Measurements from ENCODE around the gene PTGDS. TPM values are rescaled to one million over a fixed set of nuclear protein-coding genes. Genes with fewer than 3 reads are reported as not detected.

Gene PTGDS
- total RNA-seq, 1 donor from 2014 or later: not detected

DNA sequence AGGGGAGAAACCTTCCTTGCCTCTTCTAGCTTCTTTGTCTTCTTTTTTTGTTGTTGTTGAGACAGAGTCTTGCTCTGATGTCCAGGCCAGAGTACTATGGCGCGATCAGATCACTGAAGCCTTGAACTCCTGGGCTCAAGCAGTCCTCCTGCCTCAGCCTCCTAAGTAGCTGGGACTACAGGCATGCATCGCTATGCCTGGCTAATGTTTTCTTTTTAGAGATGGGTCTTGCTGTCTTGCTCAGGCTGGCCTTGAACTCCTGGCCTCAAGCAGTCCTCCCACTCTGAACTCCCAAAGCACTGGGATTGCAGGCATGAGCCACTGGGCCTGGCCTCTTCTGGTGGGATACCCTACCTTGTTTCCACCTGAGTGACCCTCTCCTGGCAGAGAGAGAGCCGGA is 11.6 kb downstream of the PTGDS start:
- H3K4me1 Mint-ChIP-seq (ENCODE audit: unreplicated experiment): peaks cover 1% of the 10 kb centered on the region
- peaks cover 11% of the 10 kb centered on the region for H3K36me3 Mint-ChIP-seq (ENCODE audit: low read depth, unreplicated experiment)
- H3K27me3 Mint-ChIP-seq (ENCODE audit: unreplicated experiment): peaks cover 15% of the 10 kb centered on the region
- H3K9me3 Mint-ChIP-seq (ENCODE audit: unreplicated experiment): no peaks in the 10 kb centered on the region
- no peak for DNase-seq (ENCODE audit: low spot score)
- no peak overlapping the region for H3K4me3 Mint-ChIP-seq (ENCODE audit: unreplicated experiment)
- TF ChIP-seq, protein P1, sequence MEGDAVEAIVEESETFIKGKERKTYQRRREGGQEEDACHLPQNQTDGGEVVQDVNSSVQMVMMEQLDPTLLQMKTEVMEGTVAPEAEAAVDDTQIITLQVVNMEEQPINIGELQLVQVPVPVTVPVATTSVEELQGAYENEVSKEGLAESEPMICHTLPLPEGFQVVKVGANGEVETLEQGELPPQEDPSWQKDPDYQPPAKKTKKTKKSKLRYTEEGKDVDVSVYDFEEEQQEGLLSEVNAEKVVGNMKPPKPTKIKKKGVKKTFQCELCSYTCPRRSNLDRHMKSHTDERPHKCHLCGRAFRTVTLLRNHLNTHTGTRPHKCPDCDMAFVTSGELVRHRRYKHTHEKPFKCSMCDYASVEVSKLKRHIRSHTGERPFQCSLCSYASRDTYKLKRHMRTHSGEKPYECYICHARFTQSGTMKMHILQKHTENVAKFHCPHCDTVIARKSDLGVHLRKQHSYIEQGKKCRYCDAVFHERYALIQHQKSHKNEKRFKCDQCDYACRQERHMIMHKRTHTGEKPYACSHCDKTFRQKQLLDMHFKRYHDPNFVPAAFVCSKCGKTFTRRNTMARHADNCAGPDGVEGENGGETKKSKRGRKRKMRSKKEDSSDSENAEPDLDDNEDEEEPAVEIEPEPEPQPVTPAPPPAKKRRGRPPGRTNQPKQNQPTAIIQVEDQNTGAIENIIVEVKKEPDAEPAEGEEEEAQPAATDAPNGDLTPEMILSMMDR (IDR thresholded peaks at IDR 0.05; ENCODE audit: unreplicated experiment): no peak
- H3K27ac Mint-ChIP-seq (ENCODE audit: unreplicated experiment): no peak overlapping the region

- no peaks in the 10 kb centered on the region for H3K9me3 Mint-ChIP-seq (ENCODE audit: unreplicated experiment)
- H3K4me3 Mint-ChIP-seq (ENCODE audit: unreplicated experiment): peak overlapping the region; percentile 22
- H3K27ac Mint-ChIP-seq (ENCODE audit: unreplicated experiment): no peak overlapping the region
Observed at GRCh38 chr9:136990242-136990911, 13.1 kb downstream of the PTGDS start.

DNA sequence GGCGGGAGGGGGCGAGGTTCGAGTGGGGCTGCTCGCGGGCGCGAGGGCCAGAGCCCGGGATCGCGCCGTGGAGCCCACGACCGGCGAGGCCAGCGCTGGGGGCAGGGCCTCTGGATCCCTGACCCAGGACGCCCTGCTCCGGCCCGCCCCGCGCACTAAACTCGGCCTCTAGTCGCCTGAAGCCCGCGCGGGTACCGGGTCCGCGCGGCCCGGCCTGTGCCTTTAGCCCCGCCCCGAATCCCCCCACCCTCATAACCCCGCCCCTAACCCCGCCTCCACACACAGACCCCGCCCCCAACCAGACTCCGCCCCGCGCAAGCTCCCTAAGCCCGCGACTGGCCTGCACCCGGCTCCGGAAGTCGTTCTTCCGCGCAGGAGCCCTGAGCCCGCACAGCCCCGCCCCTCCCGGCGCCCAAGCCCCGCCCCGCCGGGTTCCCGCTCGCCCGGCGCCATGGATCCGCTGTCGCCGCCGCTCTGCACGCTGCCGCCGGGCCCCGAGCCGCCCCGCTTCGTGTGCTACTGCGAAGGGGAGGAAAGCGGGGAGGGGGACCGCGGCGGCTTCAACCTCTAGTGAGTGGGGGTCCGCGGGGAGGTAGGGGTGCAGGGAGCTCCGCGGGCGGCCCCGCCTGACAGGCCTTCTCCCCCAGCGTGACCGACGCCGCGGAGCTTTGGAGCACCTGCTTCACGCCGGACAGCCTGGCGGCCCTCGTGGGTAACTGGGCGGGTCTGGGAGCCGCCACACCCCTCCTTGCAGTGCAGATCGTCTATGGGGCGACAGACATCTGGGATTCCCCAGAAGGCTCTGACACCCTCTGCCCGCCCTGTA is 14.9 kb downstream of the PTGDS start, which contains the start of gene PAXX:
Gene PAXX (plus strand): TSS at position 430 of the 826 bp plus-strand sequence. CDS start 22 bp downstream, at position 452.
- Mint-ChIP-seq H3K4me1 (ENCODE audit: unreplicated experiment) (no peaks in the 10 kb centered on the region), H3K9me3 (ENCODE audit: unreplicated experiment) (no peaks in the 10 kb centered on the region), H3K36me3 (ENCODE audit: low read depth, unreplicated experiment) (peaks cover 9% of the 10 kb centered on the region), H3K27ac (ENCODE audit: unreplicated experiment) (peak within 1 kb of the TSS; percentile 24), H3K4me3 (ENCODE audit: unreplicated experiment) (no peak within 1 kb of the TSS), H3K27me3 (ENCODE audit: unreplicated experiment) (peaks cover 9% of the 10 kb centered on the region)
- TF ChIP-seq, protein P1 (IDR thresholded peaks at IDR 0.05; ENCODE audit: unreplicated experiment): no peak
- DNase-seq (ENCODE audit: low spot score): peak; percentile 90

More at GRCh38 chr9:136990242-136990911, 13.1 kb downstream of the PTGDS start:
- Mint-ChIP-seq H3K36me3 (ENCODE audit: low read depth, unreplicated experiment) (peaks cover 9% of the 10 kb centered on the region), H3K4me1 (ENCODE audit: unreplicated experiment) (no peaks in the 10 kb centered on the region), H3K27me3 (ENCODE audit: unreplicated experiment) (peaks cover 13% of the 10 kb centered on the region)
- no peak for DNase-seq (ENCODE audit: low spot score)
- TF ChIP-seq, protein P1 (IDR thresholded peaks at IDR 0.05; ENCODE audit: unreplicated experiment): no peak

DNA sequence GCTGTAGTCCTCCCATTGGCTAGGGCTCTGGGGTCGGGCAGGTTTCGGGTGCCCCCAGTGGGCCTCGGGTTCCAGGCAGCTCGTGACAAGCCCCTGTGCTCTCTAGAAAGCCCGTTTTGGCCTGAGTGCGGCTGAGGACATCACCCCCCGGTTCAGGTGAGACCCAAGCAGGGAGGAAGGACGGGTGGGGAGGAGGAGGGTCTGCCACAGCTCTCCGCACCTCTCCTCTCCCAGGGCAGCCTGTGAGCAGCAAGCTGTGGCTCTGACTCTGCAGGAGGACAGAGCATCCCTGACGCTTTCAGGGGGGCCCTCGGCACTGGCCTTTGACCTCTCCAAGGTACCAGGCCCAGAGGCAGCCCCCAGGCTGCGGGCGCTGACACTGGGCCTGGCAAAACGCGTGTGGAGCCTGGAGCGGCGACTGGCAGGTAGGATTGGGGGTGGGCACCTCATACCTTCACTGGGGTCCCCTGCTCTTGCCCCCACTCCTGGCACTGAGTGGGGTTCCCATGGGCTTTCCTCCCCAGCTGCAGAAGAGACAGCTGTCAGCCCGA is 15.6 kb downstream of the PTGDS start:
- Mint-ChIP-seq H3K9me3 (ENCODE audit: unreplicated experiment) (no peaks in the 10 kb centered on the region), H3K27ac (ENCODE audit: unreplicated experiment) (peak overlapping the region; percentile 24), H3K4me1 (ENCODE audit: unreplicated experiment) (peaks cover 4% of the 10 kb centered on the region), H3K36me3 (ENCODE audit: low read depth, unreplicated experiment) (peaks cover 12% of the 10 kb centered on the region), H3K4me3 (ENCODE audit: unreplicated experiment) (no peak overlapping the region), H3K27me3 (ENCODE audit: unreplicated experiment) (peaks cover 12% of the 10 kb centered on the region)
- TF ChIP-seq, protein P1 (IDR thresholded peaks at IDR 0.05; ENCODE audit: unreplicated experiment): no peak
- no peak for DNase-seq (ENCODE audit: low spot score)
